ENCODE data around the gene ITPR1. TPM values are rescaled to one million over a fixed set of nuclear protein-coding genes. Genes with fewer than 3 reads are reported as not detected.

ITPR1 gene
- total RNA-seq, 2 donors from 2014 or later, result 254 to 283 TPM

DNA sequence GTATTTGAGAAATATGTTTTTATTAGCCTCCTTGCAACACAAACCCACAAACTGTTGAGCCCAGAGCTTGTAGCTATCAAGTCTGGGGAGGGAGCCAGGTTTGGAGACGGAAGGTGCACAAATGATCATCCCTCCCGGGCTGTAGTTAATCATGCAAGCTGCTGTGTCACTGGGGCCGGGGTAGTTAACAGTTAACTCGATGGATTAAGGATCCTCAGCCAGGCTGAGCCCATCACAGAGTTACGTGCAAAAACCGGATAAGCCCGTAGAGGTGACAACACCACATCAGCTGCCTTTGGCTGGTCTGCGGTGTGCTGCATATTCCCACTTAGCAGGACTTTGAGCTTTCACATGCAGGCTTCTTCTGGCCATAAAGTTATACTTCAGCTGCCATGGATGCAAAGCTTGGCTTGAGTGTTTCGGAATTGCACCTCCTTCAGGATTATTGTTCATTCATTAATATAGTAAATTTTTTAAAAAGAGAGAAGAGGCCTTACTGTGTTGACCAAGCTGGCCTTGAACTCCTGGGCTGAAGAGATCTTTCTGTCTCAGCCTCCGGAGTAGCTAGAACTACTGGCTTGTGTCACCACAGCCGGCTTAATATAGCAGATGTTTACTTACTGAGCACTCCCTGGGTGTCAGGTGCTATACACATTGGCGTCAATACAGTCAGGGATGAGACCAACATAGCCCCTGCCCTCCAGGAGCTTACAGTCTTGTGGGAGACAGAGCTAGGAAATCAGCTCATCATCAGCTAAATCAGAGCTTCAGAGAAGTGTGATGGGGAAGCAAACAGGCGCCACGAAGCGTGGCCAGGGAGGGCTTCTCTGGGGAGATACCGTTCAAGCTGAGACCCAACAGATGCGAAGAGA, 259.3 kb downstream of the ITPR1 start:
- no peak for ATAC-seq (ENCODE audit: insufficient number of reproducible peaks, low FRiP score, low read depth)
- Histone ChIP-seq H3K9me3 (no peaks in the 10 kb centered on the region), H3K27ac (peak overlapping the region in 1 of 2 donors; percentile 43), H3K4me1 (ENCODE audit: control insufficient read depth in 1 of 2, low read depth in 2 of 2) (peaks cover 18 to 35% of the 10 kb centered on the region in 2 donors), H3K27me3 (replicated peaks; ENCODE audit: insufficient read depth) (no peaks in the 10 kb centered on the region), H3K4me3 (no peak overlapping the region), H3K36me3 (peaks cover 1% of the 10 kb centered on the region)
- TF ChIP-seq CTCF (IDR thresholded peaks at IDR 0.05), result no peak
- no peak for DNase-seq (ENCODE audit: low spot score)

- ATAC-seq (ENCODE audit: insufficient number of reproducible peaks, low FRiP score, low read depth), result no peak
- no peaks in the 10 kb centered on the region for H3K9me3 ChIP-seq
- H3K27me3 ChIP-seq (replicated peaks; ENCODE audit: insufficient read depth), result no peaks in the 10 kb centered on the region
- H3K36me3 ChIP-seq, result peaks cover 4% of the 10 kb centered on the region
- no peak for TF ChIP-seq CTCF (IDR thresholded peaks at IDR 0.05)
- no peak for DNase-seq (ENCODE audit: low spot score)
- no peak overlapping the region for H3K27ac ChIP-seq
- H3K4me1 ChIP-seq (ENCODE audit: control insufficient read depth in 1 of 2, low read depth in 2 of 2), result peaks cover 18 to 35% of the 10 kb centered on the region in 2 donors
- H3K4me3 ChIP-seq, result no peak overlapping the region
Measured at GRCh38 chr3:4753073-4753691, 260.0 kb downstream of the ITPR1 start.

- H3K4me3 ChIP-seq, result no peak overlapping the region
- peaks cover 8% of the 10 kb centered on the region for H3K36me3 ChIP-seq
- no peak for TF ChIP-seq CTCF (IDR thresholded peaks at IDR 0.05)
- ATAC-seq (ENCODE audit: insufficient number of reproducible peaks, low FRiP score, low read depth) (no peak), DNase-seq (ENCODE audit: low spot score) (no peak)
- no peaks in the 10 kb centered on the region for H3K27me3 ChIP-seq (replicated peaks; ENCODE audit: insufficient read depth)
- H3K9me3 ChIP-seq, result no peaks in the 10 kb centered on the region
- H3K27ac ChIP-seq, result no peak overlapping the region
- peaks cover 18 to 29% of the 10 kb centered on the region in 2 donors for H3K4me1 ChIP-seq (ENCODE audit: control insufficient read depth in 1 of 2, low read depth in 2 of 2)
Measured at GRCh38 chr3:4754180-4755086, 261.3 kb downstream of the ITPR1 start.

DNA sequence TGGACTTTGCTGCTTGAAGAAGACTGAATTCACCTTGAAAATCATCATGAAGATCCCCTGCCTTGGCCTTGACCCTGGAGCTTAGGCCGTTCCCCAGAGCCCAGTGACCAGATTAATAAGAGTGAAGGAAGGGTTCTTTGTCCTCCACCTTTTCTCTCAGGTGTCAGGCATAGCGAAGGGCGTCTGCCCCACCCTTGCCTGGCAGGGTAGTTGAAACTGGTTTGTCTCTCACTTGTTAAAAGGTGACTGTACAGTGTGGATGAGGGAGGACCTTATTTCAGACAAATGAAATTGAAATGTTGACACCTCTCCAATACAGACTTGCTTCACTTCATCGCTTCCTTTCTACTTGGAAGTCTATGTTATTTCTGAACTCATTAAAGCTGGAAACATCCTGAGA, 262.4 kb downstream of the ITPR1 start:
- Histone ChIP-seq H3K9me3 (no peaks in the 10 kb centered on the region), H3K27me3 (replicated peaks; ENCODE audit: insufficient read depth) (no peaks in the 10 kb centered on the region), H3K4me3 (no peak overlapping the region), H3K4me1 (ENCODE audit: control insufficient read depth in 1 of 2, low read depth in 2 of 2) (peaks cover 9 to 18% of the 10 kb centered on the region in 2 donors), H3K36me3 (peaks cover 10% of the 10 kb centered on the region), H3K27ac (no peak overlapping the region)
- no peak for TF ChIP-seq CTCF (IDR thresholded peaks at IDR 0.05)
- DNase-seq (ENCODE audit: low spot score) (no peak), ATAC-seq (ENCODE audit: insufficient number of reproducible peaks, low FRiP score, low read depth) (no peak)

All from thoracic aorta (tissue), 2 donors.